Adrenal gland (tissue), 5 donors: Measurements from ENCODE around the gene MIGA2.

Source experiments
- CTCF ChIP-seq, 6 experiments: fragments of 450-650 bp in 4 of 6; fragments of 200-600 bp in 2 of 6; sonication (generic) in 1 of 6; IDR thresholded peaks; 1 replicate in 5 of 6; 2 replicates in 1 of 6; pipeline versions ENCODE4 v1.5.1 to v1.8.0; 2016 to 2021; ENCODE audit warnings: antibody characterized with exemption in 6 of 6, mild to moderate bottlenecking in 2 of 6, moderate library complexity in 1 of 6
- POLR2A ChIP-seq, 2 donors: fragments of 450-650 bp; IDR thresholded peaks; one replicate each; pipeline ENCODE4 v1.6.1; 2017; ENCODE audit warnings: antibody characterized with exemption in 2 of 2, mild to moderate bottlenecking in 2 of 2, moderate library complexity in 1 of 2
- donor health status: DM: no; HTN: no; CAD: no.

GRCh38 chr9:129021091-129021490 lies 15.3 kb upstream of the MIGA2 start:
- TF ChIP-seq CTCF (IDR thresholded peaks at IDR 0.05) (no peak), POLR2A (IDR thresholded peaks at IDR 0.05) (no peak)
